Aorta (tissue), 5 donors: ENCODE data around the gene XG. TPM values are rescaled to one million over a fixed set of nuclear protein-coding genes. Genes with fewer than 3 reads are reported as not detected.
"Not testable (repeated sequence)": the region's sequence is repeated elsewhere in the genome, so short reads cannot be mapped to it uniquely, and the experiment has no call there.

Experiments
- ATAC-seq: fragments of 200-7000 bp; cut with Tn5 transposase; one replicate; pipeline ENCODE4 v1.9.1; 2022; ENCODE audit warnings: moderate library complexity; ENCODE audit not compliant: low FRiP score
- DNase-seq, 2 donors: peaks; one replicate each; pipeline ENCODE4 v3.0.0-alpha.2; 2020
- H3K27ac ChIP-seq, 2 donors: one replicate each; pipeline ENCODE4 v1.5.1; 2013; ENCODE audit warnings: low read length in 2 of 2, mild to moderate bottlenecking in 2 of 2, moderate library complexity in 2 of 2, control low read depth in 1 of 2, inconsistent platforms in 1 of 2, low read depth in 1 of 2
- H3K27me3 ChIP-seq, 2 donors: one replicate each; pipeline ENCODE4 v1.6.1; 2013; ENCODE audit warnings: control low read depth in 1 of 2, low read length in 1 of 2, mild to moderate bottlenecking in 1 of 2, moderate library complexity in 1 of 2; ENCODE audit not compliant: insufficient read depth in 2 of 2, control insufficient read depth in 1 of 2
- H3K36me3 ChIP-seq, 2 donors: one replicate each; pipeline ENCODE4 v1.6.1; 2013; ENCODE audit warnings: control low read depth in 1 of 2, low read length in 1 of 2, mild to moderate bottlenecking in 1 of 2; ENCODE audit not compliant: insufficient read depth in 2 of 2, control insufficient read depth in 1 of 2
- H3K4me1 ChIP-seq, 2 donors: one replicate each; pipeline ENCODE4 v1.6.1; 2013; ENCODE audit warnings: low read length in 2 of 2, control low read depth in 1 of 2, mild to moderate bottlenecking in 1 of 2, moderate library complexity in 1 of 2; ENCODE audit not compliant: insufficient read depth in 2 of 2, control insufficient read depth in 1 of 2
- H3K4me3 ChIP-seq, 2 donors: one replicate each; pipeline ENCODE4 v1.5.1; 2013; ENCODE audit warnings: low read length in 2 of 2, control low read depth in 1 of 2, mild to moderate bottlenecking in 1 of 2
- H3K9me3 ChIP-seq: one replicate; pipeline ENCODE4 v1.6.1; 2013; ENCODE audit warnings: mild to moderate bottlenecking, low read length; ENCODE audit not compliant: control insufficient read depth
- WGBS, 2 donors: extraction: QIAGEN DNeasy Blood & Tissue Kit; methylation state at CpG; one replicate each; pipeline ENCODE4 v1.1.7; 2013; 5-methylcytosine and 5-hydroxymethylcytosine counted together
- intact Hi-C, 2 donors: fragments of 100-400 bp; cut with DNase I; formaldehyde crosslinking; loops; one replicate each; pipeline versions ENCODE4 v1.14.2 to v1.15.0; 2022
- polyA plus RNA-seq, 2 donors: library from polyadenylated mRNA; stranded (reverse); fragments of 200-250 nt; gene quantifications; one replicate each; pipeline ENCODE4 v1.2.3, GENCODE V29; 2013
- total RNA-seq, 2 donors: library from RNA; stranded (reverse); fragmentation: NEBNext Ultra II Directional; extraction: Animal tissue kit (Norgen Biotek cat#: 25700); gene quantifications; one replicate each; pipeline ENCODE4 v1.2.1, GENCODE V29; 2021
- donor health status: healthy with polysubstance abuse.
- donor health status: Bipolar disorder and iron deficiency.
- donor health status: DM: no; HTN: no; CAD: no.
- donor health status: DM: no; HTN: no; CAD: no.
- donor health status: DM: yes; HTN: yes; CAD: no.

The XG gene
- total and polyA plus RNA-seq, 4 donors, result 4.4 to 9.0 (median 7.0) TPM

GRCh38 chrX:2811271-2811670 lies 59.4 kb downstream of the XG start:
- Histone ChIP-seq H3K4me3 (no peak overlapping the region), H3K36me3 (no peaks in the 10 kb centered on the region), H3K4me1 (no peaks in the 10 kb centered on the region), H3K9me3 (peaks cover 1% of the 10 kb centered on the region), H3K27ac (no peak overlapping the region), H3K27me3 (no peaks in the 10 kb centered on the region)
- DNase-seq (no peak), ATAC-seq (no peak)
- WGBS, 2 donors, result 42 to 49% methylated on average over 5 of the region's 5 CpGs
- intact Hi-C loops, result loop anchor here (5.0 to 10.0 kb wide), 3 partner anchors 166 to 1356 kb away; partner anchors contain the start of gene ASMTL (in 1 of the 2)

DNA sequence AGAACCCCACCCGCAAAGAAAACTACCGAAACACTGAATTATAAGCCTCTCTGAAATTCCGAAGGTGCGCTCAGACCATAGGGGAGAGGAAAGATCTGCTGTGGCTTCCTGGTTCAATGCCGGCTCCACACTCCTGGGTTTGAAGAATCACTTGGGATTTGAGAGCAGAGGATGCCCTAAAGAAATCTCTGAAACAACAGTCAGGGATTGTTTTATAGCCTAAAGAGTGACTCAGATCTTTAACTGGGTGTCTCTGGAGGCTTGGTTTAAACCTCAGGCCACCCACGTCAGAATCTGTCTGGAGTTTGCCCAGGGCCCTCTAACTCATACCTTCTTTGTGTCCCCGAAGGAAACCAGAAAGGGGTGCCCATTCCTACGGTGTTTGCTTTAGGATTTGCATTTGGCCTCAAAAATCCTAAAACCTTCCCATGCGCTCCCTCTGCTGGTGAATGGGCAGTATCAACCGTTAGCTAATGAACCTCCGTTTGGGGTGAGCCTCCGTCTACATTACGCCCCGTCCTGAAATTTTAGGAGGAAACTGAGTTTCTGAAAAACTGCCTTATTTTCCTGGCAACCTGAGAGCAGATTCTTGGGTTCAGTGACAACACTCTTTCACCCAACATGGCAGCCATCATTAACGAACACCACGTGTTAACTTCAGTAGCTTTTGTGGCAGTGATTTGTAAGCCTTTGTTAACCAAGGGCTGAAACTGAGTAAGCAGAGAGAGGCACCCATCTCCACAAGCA lies 60.5 kb downstream of the XG start:
- 21 to 24% methylated on average over 14 to 15 of the region's 16 CpGs for WGBS, 2 donors
- H3K4me3 ChIP-seq, H3K27me3 ChIP-seq, H3K4me1 ChIP-seq, H3K36me3 ChIP-seq, H3K27ac ChIP-seq, H3K9me3 ChIP-seq: not testable (repeated sequence)
- DNase-seq (peak in 1 of 2 donors; percentile 55), ATAC-seq (peak; percentile 83)
- intact Hi-C loops, result loop anchor here (5.0 to 10.0 kb wide), 3 partner anchors 168 to 1358 kb away; partner anchors contain the start of gene ASMTL (in 1 of the 2)

DNA sequence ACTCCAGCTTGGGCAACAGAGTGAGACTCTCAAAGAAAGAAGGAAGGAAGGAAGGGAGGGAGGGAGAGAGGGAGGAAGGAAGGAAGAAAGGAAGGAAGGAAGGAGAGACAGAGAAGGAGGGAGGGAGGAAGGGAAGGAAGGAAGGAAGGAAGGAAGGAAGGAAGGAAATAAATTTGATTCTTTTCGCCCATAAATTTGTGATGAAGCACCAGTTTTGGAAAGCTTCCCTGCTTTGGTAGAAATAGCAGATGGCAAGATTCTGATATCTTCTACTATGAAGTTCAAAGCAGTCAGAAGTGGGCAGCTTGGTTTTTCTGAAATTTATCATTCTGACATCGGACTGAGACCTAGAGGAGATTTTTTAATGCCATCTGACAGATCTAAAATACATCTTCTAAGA lies 65.2 kb downstream of the XG start:
- WGBS, 2 donors, result 78 to 81% methylated on average over 2 of the region's 2 CpGs

GRCh38 chrX:2819345-2820135 lies 67.7 kb downstream of the XG start:
- H3K9me3 ChIP-seq, result no peaks in the 10 kb centered on the region
- H3K27ac ChIP-seq, result no peak overlapping the region
- intact Hi-C loops, result loop anchor here (10.0 kb wide), 2 partner anchors 175 to 1365 kb away; partner anchors contain the start of gene ASMTL (in 1 of the 2)
- H3K27me3 ChIP-seq, result peaks cover 0 to 4% of the 10 kb centered on the region in 2 donors
- H3K36me3 ChIP-seq, result no peaks in the 10 kb centered on the region
- ATAC-seq (no peak), DNase-seq (no peak)
- H3K4me1 ChIP-seq, result no peaks in the 10 kb centered on the region
- WGBS, 2 donors, result 56 to 60% methylated on average over 9 of the region's 9 CpGs
- no peak overlapping the region for H3K4me3 ChIP-seq

More for the DNA sequence above, 65.2 kb downstream of the XG start:
- Histone ChIP-seq H3K36me3 (no peaks in the 10 kb centered on the region), H3K27me3 (peaks cover 0 to 4% of the 10 kb centered on the region in 2 donors), H3K4me1 (no peaks in the 10 kb centered on the region), H3K9me3 (no peaks in the 10 kb centered on the region), H3K27ac (no peak overlapping the region), H3K4me3 (no peak overlapping the region)
- DNase-seq (no peak), ATAC-seq (no peak)
- intact Hi-C loops, result loop anchor here (10.0 kb wide), 2 partner anchors 172 to 1362 kb away; partner anchors contain the start of gene ASMTL (in 1 of the 2)

DNA sequence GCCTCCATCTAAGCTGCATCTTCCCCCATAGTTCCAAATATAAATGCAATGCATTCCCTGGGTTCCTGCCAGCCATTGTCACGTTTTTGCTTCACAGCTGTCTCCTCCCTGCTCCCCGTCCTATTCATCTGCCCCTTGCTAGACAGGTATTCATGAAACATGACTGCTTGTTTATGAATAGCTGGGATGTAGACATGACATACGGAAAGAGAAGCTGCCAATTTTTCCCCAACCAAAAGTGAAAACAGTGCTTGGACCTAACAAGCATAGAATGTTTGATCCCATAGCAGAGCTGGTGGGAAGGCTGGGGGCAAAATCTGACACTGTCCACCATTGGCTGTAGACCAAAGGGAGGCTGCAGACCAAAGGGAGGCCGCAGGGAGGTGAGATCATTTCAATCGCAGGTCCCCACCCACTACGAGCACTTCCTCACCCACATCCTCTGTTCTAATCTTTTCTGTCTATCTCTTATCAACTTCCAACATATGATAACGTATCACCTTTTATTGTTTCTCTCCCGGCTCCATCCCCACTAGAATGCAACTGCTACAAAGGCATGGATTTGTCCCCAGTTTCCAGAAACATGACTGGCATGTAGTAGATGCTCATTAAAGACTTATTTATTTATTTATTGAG lies 68.4 kb downstream of the XG start:
- no peak for ATAC-seq
- H3K27me3 ChIP-seq, result peaks cover 0 to 4% of the 10 kb centered on the region in 2 donors
- whole genome bisulfite sequencing, 2 donors, result 64 to 67% methylated on average over 8 of the region's 8 CpGs
- no peaks in the 10 kb centered on the region for H3K4me1 ChIP-seq
- no peak overlapping the region for H3K4me3 ChIP-seq
- H3K27ac ChIP-seq, result no peak overlapping the region
- H3K36me3 ChIP-seq, result no peaks in the 10 kb centered on the region
- no peak for DNase-seq
- no peaks in the 10 kb centered on the region for H3K9me3 ChIP-seq
- intact Hi-C loops, result no loop called here

- DNase-seq (no peak), ATAC-seq (peak; percentile 50)
- no peaks in the 10 kb centered on the region for H3K36me3 ChIP-seq
- H3K4me3 ChIP-seq, result no peak overlapping the region
- WGBS, 2 donors, result 15 to 22% methylated on average over 13 of the region's 13 CpGs
- intact Hi-C loops, result no loop called here
- no peaks in the 10 kb centered on the region for H3K9me3 ChIP-seq
- H3K4me1 ChIP-seq, result no peaks in the 10 kb centered on the region
- peaks cover 0 to 4% of the 10 kb centered on the region in 2 donors for H3K27me3 ChIP-seq
- no peak overlapping the region for H3K27ac ChIP-seq
These were observed 72.1 kb downstream of the XG start for GRCh38 chrX:2823795-2824386.

- intact Hi-C loops, result no loop called here
- Histone ChIP-seq H3K36me3 (no peaks in the 10 kb centered on the region), H3K4me1 (no peaks in the 10 kb centered on the region), H3K9me3 (no peaks in the 10 kb centered on the region), H3K27ac (no peak overlapping the region), H3K27me3 (no peaks in the 10 kb centered on the region), H3K4me3 (no peak overlapping the region)
- DNase-seq (no peak), ATAC-seq (no peak)
These were observed 73.0 kb downstream of the XG start for GRCh38 chrX:2824886-2825285.

GRCh38 chrX:2828344-2828958 lies 76.6 kb downstream of the XG start, which contains the start of gene GYG2:
GYG2 (plus strand) TSS chrX:2828930; CDS start chrX:2830189, 1,259 bp downstream.
- no peaks in the 10 kb centered on the region for H3K9me3 ChIP-seq
- intact Hi-C loops, result no loop called here
- no peak within 1 kb of the TSS for H3K27ac ChIP-seq
- no peaks in the 10 kb centered on the region for H3K36me3 ChIP-seq
- ATAC-seq (peak; percentile 23), DNase-seq (no peak)
- H3K4me1 ChIP-seq, result no peaks in the 10 kb centered on the region
- no peaks in the 10 kb centered on the region for H3K27me3 ChIP-seq
- peak within 1 kb of the TSS in 1 of 2 donors; percentile 23 for H3K4me3 ChIP-seq
- WGBS, 2 donors, result 14 to 15% methylated on average over 37 to 56 of the region's 56 CpGs
